ENCODE data around the gene RAP1GAP2. TPM values are rescaled to one million over a fixed set of nuclear protein-coding genes. Genes with fewer than 3 reads are reported as not detected.

RAP1GAP2 gene
- total RNA-seq, 4 donors from 2014 or later: 0.85 to 2.4 (median 1.5) TPM

DNA sequence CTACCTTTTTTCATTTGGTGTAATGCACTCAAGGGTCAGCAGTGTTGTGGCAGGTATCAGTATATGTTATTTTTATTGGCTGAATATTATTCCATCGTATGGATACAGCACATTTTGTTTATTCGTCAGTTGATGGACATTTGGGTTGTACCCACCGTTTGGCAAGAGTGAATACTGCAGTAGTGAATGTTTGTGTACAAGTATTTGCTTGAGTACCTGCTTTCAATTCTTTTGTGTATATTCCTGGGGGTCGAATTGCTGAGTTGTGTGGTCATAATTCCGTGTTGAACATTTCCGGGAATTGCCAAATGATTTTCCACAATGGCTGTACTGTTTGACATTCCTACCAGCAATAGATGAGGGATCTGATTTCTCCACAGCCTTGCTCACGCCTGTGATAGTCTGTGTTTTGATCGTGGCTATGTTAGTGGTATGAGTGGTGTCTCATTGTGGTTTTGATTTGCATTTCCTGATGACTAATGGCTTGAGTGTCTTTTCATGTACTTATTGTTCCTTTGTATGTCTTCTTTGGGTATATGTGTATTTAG lies 158.7 kb downstream of the RAP1GAP2 start:
- TF ChIP-seq POLR2A (IDR thresholded peaks at IDR 0.05): no peak
- TF ChIP-seq, protein P1, sequence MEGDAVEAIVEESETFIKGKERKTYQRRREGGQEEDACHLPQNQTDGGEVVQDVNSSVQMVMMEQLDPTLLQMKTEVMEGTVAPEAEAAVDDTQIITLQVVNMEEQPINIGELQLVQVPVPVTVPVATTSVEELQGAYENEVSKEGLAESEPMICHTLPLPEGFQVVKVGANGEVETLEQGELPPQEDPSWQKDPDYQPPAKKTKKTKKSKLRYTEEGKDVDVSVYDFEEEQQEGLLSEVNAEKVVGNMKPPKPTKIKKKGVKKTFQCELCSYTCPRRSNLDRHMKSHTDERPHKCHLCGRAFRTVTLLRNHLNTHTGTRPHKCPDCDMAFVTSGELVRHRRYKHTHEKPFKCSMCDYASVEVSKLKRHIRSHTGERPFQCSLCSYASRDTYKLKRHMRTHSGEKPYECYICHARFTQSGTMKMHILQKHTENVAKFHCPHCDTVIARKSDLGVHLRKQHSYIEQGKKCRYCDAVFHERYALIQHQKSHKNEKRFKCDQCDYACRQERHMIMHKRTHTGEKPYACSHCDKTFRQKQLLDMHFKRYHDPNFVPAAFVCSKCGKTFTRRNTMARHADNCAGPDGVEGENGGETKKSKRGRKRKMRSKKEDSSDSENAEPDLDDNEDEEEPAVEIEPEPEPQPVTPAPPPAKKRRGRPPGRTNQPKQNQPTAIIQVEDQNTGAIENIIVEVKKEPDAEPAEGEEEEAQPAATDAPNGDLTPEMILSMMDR (IDR thresholded peaks at IDR 0.05 in 4 of 5, conservative IDR thresholded peaks at IDR 0.05 in 1 of 5): no peak
- H3K4me3 ChIP-seq: no peak overlapping the region
- DNase-seq (no peak), ATAC-seq (no peak)
- no peaks in the 10 kb centered on the region for H3K36me3 ChIP-seq
- H3K9me3 ChIP-seq: no peaks in the 10 kb centered on the region
- in situ Hi-C loops (cut with MboI; ENCODE audit: low sequenced_read_pairs in 4 of 4): no loop called here
- intact Hi-C loops (cut with DNase I; ENCODE audit: low total_unique reads): loop anchor here (2.0 kb wide), 1 partner anchor 60 kb away; no protein-coding TSS in a partner anchor
- H3K27ac ChIP-seq: no peak overlapping the region
- no peaks in the 10 kb centered on the region for H3K4me1 ChIP-seq
- no peaks in the 10 kb centered on the region for H3K27me3 ChIP-seq

DNA sequence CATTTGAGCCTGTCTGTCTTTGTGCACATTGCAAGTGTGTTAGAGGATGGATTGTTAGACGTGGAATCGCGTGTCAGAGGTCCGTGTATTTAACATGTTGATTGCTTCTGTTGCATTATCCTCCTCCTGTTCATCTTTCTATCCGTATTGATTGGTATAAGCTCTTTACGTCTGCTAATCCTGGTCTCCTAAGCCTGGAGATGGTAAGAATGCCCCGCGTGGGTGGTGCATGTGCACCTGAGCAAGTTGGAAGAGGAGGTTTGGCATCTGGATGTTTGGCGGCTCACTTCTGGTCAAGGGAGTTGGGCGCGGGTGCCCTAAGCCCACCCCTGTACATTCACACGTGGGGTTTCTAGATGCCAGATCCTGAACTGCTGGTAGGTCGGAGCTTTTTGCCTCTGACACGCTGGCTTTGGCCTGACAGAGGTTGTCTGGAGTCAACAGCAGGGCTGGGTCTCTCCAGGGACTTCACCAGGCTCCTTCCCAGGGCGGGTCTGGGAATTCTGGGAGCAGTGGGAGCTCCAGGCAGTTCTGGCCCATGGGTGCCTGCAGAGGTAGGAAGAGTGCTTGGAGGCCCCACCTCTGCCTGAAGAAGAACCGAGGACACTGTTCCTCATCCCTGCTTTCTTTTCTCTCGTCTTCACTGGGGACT lies 159.8 kb downstream of the RAP1GAP2 start:
- Histone ChIP-seq H3K27ac (no peak overlapping the region), H3K36me3 (no peaks in the 10 kb centered on the region), H3K4me1 (no peaks in the 10 kb centered on the region), H3K4me3 (no peak overlapping the region), H3K9me3 (no peaks in the 10 kb centered on the region), H3K27me3 (no peaks in the 10 kb centered on the region)
- in situ Hi-C loops (cut with MboI; ENCODE audit: low sequenced_read_pairs in 4 of 4): no loop called here
- no peak for ATAC-seq
- no peak for DNase-seq
- TF ChIP-seq, protein P1 (IDR thresholded peaks at IDR 0.05 in 4 of 5, conservative IDR thresholded peaks at IDR 0.05 in 1 of 5): no peak
- TF ChIP-seq POLR2A (IDR thresholded peaks at IDR 0.05): no peak
- intact Hi-C loops (cut with DNase I; ENCODE audit: low total_unique reads): loop anchor here (2.0 kb wide), 1 partner anchor 59 kb away; no protein-coding TSS in a partner anchor

DNA sequence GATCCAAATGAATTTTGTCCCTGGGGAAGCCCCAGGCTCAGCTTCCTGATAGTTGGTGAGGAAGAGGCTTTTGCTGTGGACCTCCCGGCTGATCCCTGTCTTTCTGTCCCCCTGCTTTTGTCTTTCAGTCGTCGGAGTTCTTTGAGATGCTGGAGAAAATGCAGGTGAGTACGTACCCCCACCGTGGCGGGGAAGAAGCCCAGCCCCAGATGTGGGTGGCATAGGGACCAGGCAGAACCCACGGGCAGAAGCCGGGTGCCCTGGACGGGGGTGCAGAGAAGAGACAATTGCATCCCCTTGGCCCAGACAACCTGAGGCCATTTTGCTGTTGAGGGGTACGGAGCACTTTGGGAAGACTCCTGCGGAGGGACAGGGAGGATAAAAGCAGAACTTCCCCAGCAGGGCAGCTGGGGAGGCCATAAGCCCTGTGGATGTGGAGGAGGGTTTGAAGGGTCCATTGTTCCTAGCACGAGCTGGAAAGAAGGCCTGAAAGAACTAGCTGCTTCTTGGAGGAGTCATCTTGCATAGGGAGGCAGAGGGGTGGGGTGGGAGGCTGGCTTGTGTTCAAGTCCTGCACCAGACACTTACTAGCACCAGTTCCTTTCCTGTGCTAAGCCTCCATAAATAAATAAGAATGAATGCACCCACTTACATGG lies 161.5 kb downstream of the RAP1GAP2 start:
- Histone ChIP-seq H3K27ac (no peak overlapping the region), H3K9me3 (no peaks in the 10 kb centered on the region), H3K4me3 (no peak overlapping the region), H3K4me1 (no peaks in the 10 kb centered on the region), H3K27me3 (no peaks in the 10 kb centered on the region), H3K36me3 (no peaks in the 10 kb centered on the region)
- intact Hi-C loops (cut with DNase I; ENCODE audit: low total_unique reads): no loop called here
- in situ Hi-C loops (cut with MboI; ENCODE audit: low sequenced_read_pairs in 4 of 4): no loop called here
- ATAC-seq: no peak
- DNase-seq: no peak
- TF ChIP-seq POLR2A (IDR thresholded peaks at IDR 0.05): no peak
- TF ChIP-seq, protein P1 (IDR thresholded peaks at IDR 0.05 in 4 of 5, conservative IDR thresholded peaks at IDR 0.05 in 1 of 5): no peak

DNA sequence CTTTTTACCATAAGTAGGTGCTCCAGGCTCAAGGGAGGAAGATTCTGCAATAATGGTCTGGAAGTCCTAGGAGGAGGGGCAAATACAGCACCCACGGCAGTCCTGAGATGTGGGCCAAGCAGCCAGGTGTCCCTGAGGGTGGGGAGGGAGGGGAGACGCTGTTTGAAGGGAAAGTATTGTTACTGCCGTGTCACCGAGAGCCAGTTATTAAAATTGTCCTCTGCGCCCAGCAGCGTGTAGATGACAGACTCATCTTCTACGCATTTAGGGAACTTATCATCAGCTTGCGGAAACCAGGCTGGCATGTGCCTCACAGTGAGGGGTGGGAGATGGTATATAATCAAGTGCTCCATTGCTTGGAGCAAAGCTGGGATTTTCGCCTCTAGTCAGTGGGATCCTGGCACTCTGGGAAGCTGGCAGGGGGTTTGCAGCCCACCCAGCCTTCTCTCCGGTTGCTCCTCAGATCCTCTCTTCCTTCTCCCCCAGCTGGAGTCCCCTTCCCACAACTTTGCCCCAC lies 162.5 kb downstream of the RAP1GAP2 start:
- DNase-seq (no peak), ATAC-seq (no peak)
- Histone ChIP-seq H3K36me3 (no peaks in the 10 kb centered on the region), H3K27ac (no peak overlapping the region), H3K4me1 (no peaks in the 10 kb centered on the region), H3K27me3 (no peaks in the 10 kb centered on the region), H3K9me3 (no peaks in the 10 kb centered on the region), H3K4me3 (no peak overlapping the region)
- in situ Hi-C loops (cut with MboI; ENCODE audit: low sequenced_read_pairs in 4 of 4) (no loop called here), intact Hi-C loops (cut with DNase I; ENCODE audit: low total_unique reads) (no loop called here)
- TF ChIP-seq, protein P1 (IDR thresholded peaks at IDR 0.05 in 4 of 5, conservative IDR thresholded peaks at IDR 0.05 in 1 of 5): no peak
- no peak for TF ChIP-seq POLR2A (IDR thresholded peaks at IDR 0.05)

Measured in gastrocnemius medialis (tissue), 4 donors.